Fibroblast of skin of back (primary cell): ENCODE data around the gene ISY1.
"Not testable (repeated sequence)": the region's sequence is repeated elsewhere in the genome, so short reads cannot be mapped to it uniquely, and the experiment has no call there.

Experiments used
- DNase-seq: peaks from one replicate; pipeline ENCODE4 v3.0.0-alpha.2; 2013

The ISY1 gene

GRCh38 chr3:129120254-129121004 is 40.4 kb downstream of the ISY1 start:
- peak; percentile 92 for DNase-seq

- no peak for DNase-seq
Measured at GRCh38 chr3:129119365-129120100, 41.3 kb downstream of the ISY1 start.

- no peak for DNase-seq
Measured at GRCh38 chr3:129118745-129119144, 42.1 kb downstream of the ISY1 start.

- no peak for DNase-seq
Measured at GRCh38 chr3:129117134-129117533, 43.7 kb downstream of the ISY1 start.

- no peak for DNase-seq
Measured at GRCh38 chr3:129116482-129116946, 44.3 kb downstream of the ISY1 start.

GRCh38 chr3:129114455-129114854 is 46.4 kb downstream of the ISY1 start:
- no peak for DNase-seq

- DNase-seq: peak; percentile 38
Measured at GRCh38 chr3:129112308-129113052, 48.4 kb downstream of the ISY1 start.

- DNase-seq: not testable (repeated sequence)
Measured at GRCh38 chr3:129111076-129111780, 49.6 kb downstream of the ISY1 start.

GRCh38 chr3:129107793-129108192 is 53.1 kb downstream of the ISY1 start:
- DNase-seq: no peak

- no peak for DNase-seq
Measured at GRCh38 chr3:129106866-129107565, 53.8 kb downstream of the ISY1 start.

- no peak for DNase-seq
Measured at GRCh38 chr3:129106320-129106719, 54.5 kb downstream of the ISY1 start.

GRCh38 chr3:129105862-129106261 is 55.0 kb downstream of the ISY1 start:
- DNase-seq: no peak

GRCh38 chr3:129104498-129105079 is 56.3 kb downstream of the ISY1 start:
- DNase-seq: no peak

- DNase-seq: no peak
Measured at GRCh38 chr3:129104051-129104450, 56.8 kb downstream of the ISY1 start.

- DNase-seq: no peak
Measured at GRCh38 chr3:129103296-129103695, 57.6 kb downstream of the ISY1 start.

- DNase-seq: no peak
Measured at GRCh38 chr3:129101370-129102138, 59.3 kb downstream of the ISY1 start.

- no peak for DNase-seq
Measured at GRCh38 chr3:129100274-129100673, 60.6 kb downstream of the ISY1 start.

GRCh38 chr3:129095285-129095684 is 65.6 kb downstream of the ISY1 start:
- DNase-seq: no peak

GRCh38 chr3:129088312-129088711 is 72.6 kb downstream of the ISY1 start:
- not testable (repeated sequence) for DNase-seq

- peak; percentile 16 for DNase-seq
Measured at GRCh38 chr3:129087904-129088303, 73.0 kb downstream of the ISY1 start.
